Parathyroid adenoma (tissue), 2 donors: ENCODE results near the gene C5orf34.
"Not testable (repeated sequence)": the region's sequence is repeated elsewhere in the genome, so short reads cannot be mapped to it uniquely, and the experiment has no call there.

Source experiments
- H2AFZ ChIP-seq: fragments of 300-600 bp; sonication (generic); one replicate; pipeline ENCODE4 v1.7.0; 2017; ENCODE audit warnings: antibody characterized with exemption, mild to moderate bottlenecking
- H3K27ac ChIP-seq: fragments of 300-600 bp; sonication (generic); one replicate; pipeline ENCODE4 v1.7.0; 2017
- H3K27me3 ChIP-seq: fragments of 300-600 bp; sonication (generic); one replicate; pipeline ENCODE4 v1.7.0; 2017; ENCODE audit warnings: low read length; ENCODE audit not compliant: control insufficient read depth, insufficient read depth
- H3K36me3 ChIP-seq: fragments of 300-600 bp; sonication (generic); one replicate; pipeline ENCODE4 v1.7.0; 2017; ENCODE audit warnings: low read length; ENCODE audit not compliant: control insufficient read depth, insufficient read depth
- H3K4me1 ChIP-seq: fragments of 300-600 bp; sonication (generic); one replicate; pipeline ENCODE4 v1.7.0; 2017; ENCODE audit warnings: control low read depth
- H3K4me2 ChIP-seq: fragments of 300-600 bp; sonication (generic); one replicate; pipeline ENCODE4 v1.7.0; 2017; ENCODE audit warnings: low read length
- H3K4me3 ChIP-seq: fragments of 300-600 bp; sonication (generic); one replicate; pipeline ENCODE4 v1.7.0; 2017; ENCODE audit warnings: low read depth, low read length
- H3K79me2 ChIP-seq: fragments of 300-600 bp; sonication (generic); one replicate; pipeline ENCODE4 v1.7.0; 2017; ENCODE audit warnings: control low read depth
- H3K9ac ChIP-seq: fragments of 300-600 bp; sonication (generic); one replicate; pipeline ENCODE4 v1.7.0; 2017; ENCODE audit warnings: mild to moderate bottlenecking
- H3K9me3 ChIP-seq: fragments of 300-600 bp; sonication (generic); one replicate; pipeline ENCODE4 v1.7.0; 2017; ENCODE audit warnings: low read length; ENCODE audit not compliant: control insufficient read depth
- CTCF ChIP-seq: fragments of 300-600 bp; sonication (generic); IDR thresholded peaks from one replicate; pipeline ENCODE4 v1.7.0; 2017; ENCODE audit warnings: antibody characterized with exemption, mild to moderate bottlenecking
- donor health status: primary hyperparathyroidism.

The C5orf34 gene

GRCh38 chr5:43560128-43560527, 45.2 kb upstream of the C5orf34 start:
- no peaks in the 10 kb centered on the region for H3K27me3 ChIP-seq
- TF ChIP-seq CTCF, result no peak
- H3K9ac ChIP-seq, result no peak overlapping the region
- no peak overlapping the region for H2AFZ ChIP-seq
- H3K4me1 ChIP-seq, result no peaks in the 10 kb centered on the region
- no peak overlapping the region for H3K4me2 ChIP-seq
- no peak overlapping the region for H3K4me3 ChIP-seq
- no peaks in the 10 kb centered on the region for H3K9me3 ChIP-seq
- H3K79me2 ChIP-seq, result peaks cover 8% of the 10 kb centered on the region
- no peak overlapping the region for H3K27ac ChIP-seq
- no peaks in the 10 kb centered on the region for H3K36me3 ChIP-seq

GRCh38 chr5:43556857-43557542, 42.1 kb upstream of the C5orf34 start, which contains the start of gene PAIP1:
Gene PAIP1 (minus strand): TSS chr5:43557077. CDS start chr5:43556846, 231 bp downstream.
- Histone ChIP-seq H3K27me3 (no peaks in the 10 kb centered on the region), H2AFZ (peak within 1 kb of the TSS; percentile 95), H3K9me3 (no peaks in the 10 kb centered on the region), H3K27ac (peak within 1 kb of the TSS; percentile 91), H3K79me2 (peaks cover 24% of the 10 kb centered on the region), H3K4me1 (no peaks in the 10 kb centered on the region), H3K4me3 (peak within 1 kb of the TSS; percentile 66), H3K9ac (peak within 1 kb of the TSS; percentile 84), H3K4me2 (peak within 1 kb of the TSS; percentile 74), H3K36me3 (no peaks in the 10 kb centered on the region)
- TF ChIP-seq CTCF, result peak; percentile 43

GRCh38 chr5:43556607-43556856, 41.6 kb upstream of the C5orf34 start:
- Histone ChIP-seq H3K27ac (peak overlapping the region; percentile 91), H2AFZ (peak overlapping the region; percentile 95), H3K79me2 (peaks cover 24% of the 10 kb centered on the region), H3K4me3 (peak overlapping the region; percentile 66), H3K4me2 (peak overlapping the region; percentile 74), H3K9ac (peak overlapping the region; percentile 84)
- H3K27me3 ChIP-seq, H3K4me1 ChIP-seq, H3K36me3 ChIP-seq, H3K9me3 ChIP-seq: not testable (repeated sequence)

- H3K4me2 ChIP-seq, result peak overlapping the region; percentile 74
- H3K9ac ChIP-seq, result peak overlapping the region; percentile 84
- no peaks in the 10 kb centered on the region for H3K27me3 ChIP-seq
- H3K36me3 ChIP-seq, result no peaks in the 10 kb centered on the region
- no peaks in the 10 kb centered on the region for H3K4me1 ChIP-seq
- H3K4me3 ChIP-seq, result peak overlapping the region; percentile 66
- TF ChIP-seq CTCF, result no peak
- H2AFZ ChIP-seq, result peak overlapping the region; percentile 95
- H3K9me3 ChIP-seq, result no peaks in the 10 kb centered on the region
- H3K27ac ChIP-seq, result peak overlapping the region; percentile 91
- H3K79me2 ChIP-seq, result peaks cover 24% of the 10 kb centered on the region
Measured at GRCh38 chr5:43555895-43556606, 41.1 kb upstream of the C5orf34 start.

GRCh38 chr5:43554497-43554896, 39.5 kb upstream of the C5orf34 start:
- Histone ChIP-seq H3K79me2 (peaks cover 24% of the 10 kb centered on the region), H3K27ac (no peak overlapping the region), H3K4me1 (no peaks in the 10 kb centered on the region), H3K9ac (no peak overlapping the region), H3K27me3 (no peaks in the 10 kb centered on the region), H2AFZ (no peak overlapping the region), H3K9me3 (no peaks in the 10 kb centered on the region), H3K4me3 (no peak overlapping the region), H3K36me3 (no peaks in the 10 kb centered on the region), H3K4me2 (no peak overlapping the region)
- TF ChIP-seq CTCF, result no peak
